MCF 10A (cell line): ENCODE results near the gene XPO5. TPM values are rescaled to one million over a fixed set of nuclear protein-coding genes. Genes with fewer than 3 reads are reported as not detected.

Experiments
- BruUV-seq: library from RNA; stranded (reverse); fragments of 400-500 nt; replicated peaks from 2 replicates; lab custom pipeline; 2021; lab: Mats Ljungman, UMichigan
- CTCF ChIA-PET: fragments of 300-600 bp; sonication (Branson Sonifier 250); formaldehyde crosslinking; extraction: SDS; loops from one replicate; lab custom pipeline; 2021; ENCODE audit warnings: antibody characterized with exemption, inconsistent platforms; lab: Yijun Ruan, JAX
- POLR2A ChIA-PET: fragments of 300-600, 350-650 bp; sonication (Branson Sonifier 250); formaldehyde crosslinking; extraction: SDS; loops from one replicate; lab custom pipeline; 2020; ENCODE audit warnings: antibody characterized with exemption, inconsistent platforms; lab: Yijun Ruan, JAX
- DNase-seq: peaks from one replicate; pipeline ENCODE4 v3.0.0-alpha.2; 2018; ENCODE audit not compliant: unreplicated experiment
- H3K27ac Mint-ChIP-seq: one replicate; pipeline ENCODE4 v1.8.0; 2022; ENCODE audit warnings: mild to moderate bottlenecking, low read depth, mixed read lengths; ENCODE audit not compliant: unreplicated experiment
- H3K27me3 Mint-ChIP-seq: one replicate; pipeline ENCODE4 v1.8.0; 2022; ENCODE audit warnings: mixed read lengths; ENCODE audit not compliant: insufficient read depth, unreplicated experiment
- H3K36me3 Mint-ChIP-seq: one replicate; pipeline ENCODE4 v1.8.0; 2022; ENCODE audit warnings: mild to moderate bottlenecking, moderate library complexity, mixed read lengths; ENCODE audit not compliant: insufficient read depth, unreplicated experiment
- H3K4me1 Mint-ChIP-seq: one replicate; pipeline ENCODE4 v1.8.0; 2022; ENCODE audit warnings: mixed read lengths; ENCODE audit not compliant: insufficient read depth, unreplicated experiment
- H3K4me3 Mint-ChIP-seq: one replicate; pipeline ENCODE4 v1.8.0; 2022; ENCODE audit warnings: mild to moderate bottlenecking, moderate library complexity, mixed read lengths; ENCODE audit not compliant: unreplicated experiment
- H3K9me3 Mint-ChIP-seq: one replicate; pipeline ENCODE4 v1.8.0; 2022; ENCODE audit warnings: mixed read lengths; ENCODE audit not compliant: unreplicated experiment
- CTCF ChIP-seq: fragments of 200-600 bp; IDR thresholded peaks from one replicate; pipeline ENCODE4 v1.8.0; 2022; ENCODE audit warnings: antibody characterized with exemption, mild to moderate bottlenecking; ENCODE audit not compliant: unreplicated experiment
- intact Hi-C: fragments of 100-400 bp; cut with micrococcal nuclease; formaldehyde crosslinking; loops from 2 replicates; pipeline ENCODE4 v1.14.1; 2022
- total RNA-seq: library from RNA; stranded (reverse); gene quantifications from 2 replicates; pipeline ENCODE4 v1.2.3, GENCODE V29; 2022

XPO5 gene
- total RNA-seq, 1 experiment from 2014 or later: 98.6 TPM

GRCh38 chr6:43582911-43583310 is 7.1 kb upstream of the XPO5 start:
- DNase-seq: no peak
- no peaks in the 10 kb centered on the region for H3K9me3 Mint-ChIP-seq
- TF ChIP-seq CTCF: no peak
- peaks cover 11% of the 10 kb centered on the region for H3K4me1 Mint-ChIP-seq
- intact Hi-C loops: no loop called here
- ChIA-PET CTCF (interaction anchor here (0.6 kb wide), 1 partner anchor 1531 kb away, joined by 3 read pairs; no protein-coding TSS in a partner anchor), POLR2A (interaction anchor here (0.6 to 1.1 kb wide), 3 partner anchors 9 to 318 kb away, joined by 3 read pairs; no protein-coding TSS in a partner anchor)
- no peak overlapping the region for H3K27ac Mint-ChIP-seq
- peaks cover 74% of the 10 kb centered on the region for H3K36me3 Mint-ChIP-seq
- no peaks in the 10 kb centered on the region for H3K27me3 Mint-ChIP-seq
- H3K4me3 Mint-ChIP-seq: no peak overlapping the region
- no TSS peak for BruUV-seq

- peaks cover 11% of the 10 kb centered on the region for H3K4me1 Mint-ChIP-seq
- no peaks in the 10 kb centered on the region for H3K27me3 Mint-ChIP-seq
- H3K27ac Mint-ChIP-seq: no peak overlapping the region
- ChIA-PET CTCF (interaction anchor here (0.7 kb wide), 1 partner anchor 1791 kb away, joined by 5 read pairs; the partner anchor contains the start of gene TOMM6), POLR2A (interaction anchor here (0.6 to 2.6 kb wide), 6 partner anchors 15 to 482 kb away, joined by 3 to 7 read pairs (median 4); partner anchors contain the start of gene MAD2L1BP)
- peak overlapping the region; percentile 24 for H3K4me3 Mint-ChIP-seq
- intact Hi-C loops: no loop called here
- no peak for TF ChIP-seq CTCF
- no peak for DNase-seq
- no TSS peak for BruUV-seq
- H3K36me3 Mint-ChIP-seq: peaks cover 57% of the 10 kb centered on the region
- no peaks in the 10 kb centered on the region for H3K9me3 Mint-ChIP-seq
Measured at GRCh38 chr6:43579171-43579570, 3.3 kb upstream of the XPO5 start.

- ChIA-PET CTCF (interaction anchor here (0.7 kb wide), 1 partner anchor 1791 kb away, joined by 5 read pairs; the partner anchor contains the start of gene TOMM6), POLR2A (interaction anchor here (0.6 to 2.6 kb wide), 5 partner anchors 18 to 481 kb away, joined by 3 to 7 read pairs (median 5); partner anchors contain the start of gene MAD2L1BP)
- Mint-ChIP-seq H3K4me3 (peak overlapping the region; percentile 24), H3K27me3 (no peaks in the 10 kb centered on the region), H3K4me1 (peaks cover 11% of the 10 kb centered on the region), H3K27ac (no peak overlapping the region), H3K36me3 (peaks cover 53% of the 10 kb centered on the region), H3K9me3 (no peaks in the 10 kb centered on the region)
- no peak for TF ChIP-seq CTCF
- BruUV-seq: no TSS peak
- intact Hi-C loops: no loop called here
- no peak for DNase-seq
Measured at GRCh38 chr6:43578748-43579147, 2.9 kb upstream of the XPO5 start.

GRCh38 chr6:43575105-43575771 is 600 bp downstream of the XPO5 start:
- no peak for TF ChIP-seq CTCF
- DNase-seq: peak; percentile 42
- no TSS peak for BruUV-seq
- H3K27me3 Mint-ChIP-seq: no peaks in the 10 kb centered on the region
- H3K27ac Mint-ChIP-seq: peak overlapping the region; percentile 90
- peak overlapping the region; percentile 100 for H3K4me3 Mint-ChIP-seq
- CTCF ChIA-PET: interaction anchor here (0.6 to 1.2 kb wide), 3 partner anchors 41 to 499 kb away, joined by 3 to 6 read pairs (median 4); no protein-coding TSS in a partner anchor
- intact Hi-C loops: no loop called here
- peaks cover 57% of the 10 kb centered on the region for H3K36me3 Mint-ChIP-seq
- POLR2A ChIA-PET: interaction anchor here (0.6 to 4.1 kb wide), 27 partner anchors 9 to 830 kb away, joined by 3 to 43 read pairs (median 4); partner anchors contain the start of genes GTPBP2, LRRC73, MAD2L1BP and MRPS18A
- peaks cover 21% of the 10 kb centered on the region for H3K4me1 Mint-ChIP-seq
- H3K9me3 Mint-ChIP-seq: no peaks in the 10 kb centered on the region
